Endodermal cell (in vitro differentiated cells): ENCODE measurements around the gene CCDC152. TPM values are rescaled to one million over a fixed set of nuclear protein-coding genes. Genes with fewer than 3 reads are reported as not detected.

Experiments
- DNase-seq: peaks from one replicate; pipeline ENCODE4 v3.0.0-alpha.2; 2017
- H3K27ac ChIP-seq: 2 replicates; pipeline ENCODE4 v1.5.1; 2013; ENCODE audit warnings: mild to moderate bottlenecking, low read depth, low read length, moderate library complexity
- H3K27me3 ChIP-seq: 2 replicates; pipeline ENCODE4 v1.6.1; 2013; ENCODE audit warnings: mild to moderate bottlenecking, low read length, moderate library complexity; ENCODE audit not compliant: insufficient read depth, control insufficient read depth, poor library complexity, severe bottlenecking
- H3K36me3 ChIP-seq: 2 replicates; pipeline ENCODE4 v1.7.0; 2013; ENCODE audit warnings: mild to moderate bottlenecking, low read length, moderate library complexity; ENCODE audit not compliant: control insufficient read depth, insufficient read depth
- H3K4me1 ChIP-seq: one replicate; pipeline ENCODE4 v1.7.0; 2013; ENCODE audit warnings: low read length; ENCODE audit not compliant: control insufficient read depth, insufficient read depth
- H3K4me3 ChIP-seq: 2 replicates; pipeline ENCODE4 v1.5.1; 2013; ENCODE audit warnings: mild to moderate bottlenecking, low read length, moderate library complexity
- H3K9ac ChIP-seq: 2 replicates; pipeline ENCODE4 v1.6.1; 2013; ENCODE audit warnings: mild to moderate bottlenecking, low read length, moderate library complexity; ENCODE audit not compliant: poor library complexity, severe bottlenecking; ENCODE audit errors: extremely low read depth
- H3K9me3 ChIP-seq: 2 replicates; pipeline ENCODE4 v1.6.1; 2013; ENCODE audit warnings: mild to moderate bottlenecking, low read length, moderate library complexity; ENCODE audit not compliant: control insufficient read depth
- H3K27ac Mint-ChIP-seq: 2 replicates; pipeline ENCODE4 v1.8.0; 2020; ENCODE audit warnings: mixed read lengths
- H3K27me3 Mint-ChIP-seq: 2 replicates; pipeline ENCODE4 v1.8.0; 2021; ENCODE audit warnings: mild to moderate bottlenecking, mixed read lengths; ENCODE audit not compliant: insufficient read depth
- H3K36me3 Mint-ChIP-seq: 2 replicates; pipeline ENCODE4 v1.8.0; 2020; ENCODE audit warnings: low read depth, mixed read lengths
- H3K4me1 Mint-ChIP-seq: 2 replicates; pipeline ENCODE4 v1.8.0; 2020; ENCODE audit warnings: mixed read lengths
- H3K4me3 Mint-ChIP-seq: 2 replicates; pipeline ENCODE4 v1.8.0; 2020; ENCODE audit warnings: mild to moderate bottlenecking, moderate library complexity, mixed read lengths
- H3K9me3 Mint-ChIP-seq: 2 replicates; pipeline ENCODE4 v1.8.0; 2020; ENCODE audit warnings: mild to moderate bottlenecking, mixed read lengths
- WGBS, 2 experiments: methylation state at CpG; one replicate each; pipeline versions ENCODE4 v1.1.5 to v1.1.7; 2013; ENCODE audit warnings: missing lambda C conversion rate in 2 of 2, mixed read lengths in 1 of 2; ENCODE audit not compliant: insufficient coverage in 1 of 2, insufficient read length in 1 of 2; 5-methylcytosine and 5-hydroxymethylcytosine counted together
- total RNA-seq, 2 donors: library from RNA; stranded (reverse); fragmentation: NEBNext Ultra II Directional in 1 of 2; extraction: Animal tissue kit (Norgen Biotek cat#: 25700) in 1 of 2; gene quantifications; 2 replicates in 1 of 2; 3 replicates in 1 of 2; pipeline ENCODE4 v1.2.1, GENCODE V29; 2021
- TF ChIP-seq, protein P1 (sequence below): fragments of 200-600 bp; sonication (generic); conservative IDR thresholded peaks from 2 replicates; pipeline ENCODE4 v1.5.0; 2021; ENCODE audit warnings: antibody characterized with exemption, mild to moderate bottlenecking

The CCDC152 gene
- total RNA-seq, 2 donors from 2014 or later = 4.7 to 13.9 TPM

DNA sequence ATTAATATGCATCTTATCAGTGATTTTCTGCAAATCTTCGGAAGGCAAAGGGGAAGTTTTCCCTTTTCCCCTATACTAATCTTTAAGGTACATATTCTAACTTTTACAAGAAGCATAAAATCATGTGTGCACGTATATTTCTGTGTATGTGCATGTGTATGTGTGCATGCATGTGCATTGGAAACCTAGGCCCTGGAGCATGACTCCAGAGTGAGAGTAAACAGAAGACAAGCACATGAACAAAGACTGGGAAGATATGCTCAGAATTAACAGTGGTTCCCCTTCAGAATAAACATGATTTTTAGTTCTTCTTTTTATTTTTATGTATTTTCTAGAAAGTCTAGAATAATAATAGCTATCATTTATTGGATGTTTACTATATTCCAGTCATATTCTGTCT is 65.9 kb downstream of the CCDC152 start:
- DNase-seq = no peak

DNA sequence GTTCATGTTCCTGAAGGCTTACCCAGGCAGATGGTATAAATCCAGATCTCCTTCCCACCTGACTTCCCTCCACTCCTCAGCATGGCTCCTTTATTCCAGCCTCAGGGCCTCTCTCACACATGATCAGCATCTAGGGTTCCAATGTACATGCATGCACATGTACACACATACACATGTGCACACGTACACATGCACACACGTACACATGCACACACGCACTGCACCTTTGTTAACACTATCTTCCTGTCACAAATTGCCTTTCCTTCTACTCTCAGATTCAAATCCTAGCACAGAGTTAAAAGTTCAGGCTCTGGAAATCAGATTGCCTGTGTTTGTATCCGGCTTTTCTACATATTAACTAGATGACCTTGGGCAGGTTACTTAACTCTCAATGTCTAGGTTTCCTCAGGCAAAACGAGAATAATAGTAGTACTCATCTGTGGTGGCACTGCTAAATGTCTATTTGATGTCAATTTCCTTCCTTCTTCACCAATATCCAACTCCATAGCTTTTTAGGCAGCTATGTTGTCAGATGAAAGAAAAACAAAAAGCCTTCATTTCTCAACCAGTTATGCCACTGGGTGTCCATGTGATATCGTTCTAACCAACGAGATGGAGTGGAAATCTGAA is 67.8 kb downstream of the CCDC152 start:
- Mint-ChIP-seq H3K27ac (no peak overlapping the region), H3K4me3 (no peak overlapping the region), H3K36me3 (no peaks in the 10 kb centered on the region), H3K27me3 (peaks cover 1% of the 10 kb centered on the region), H3K9me3 (no peaks in the 10 kb centered on the region), H3K4me1 (no peaks in the 10 kb centered on the region)
- Histone ChIP-seq H3K27me3 (no peaks in the 10 kb centered on the region), H3K27ac (no peak overlapping the region), H3K9me3 (no peaks in the 10 kb centered on the region), H3K4me1 (peaks cover 2% of the 10 kb centered on the region), H3K4me3 (no peak overlapping the region), H3K9ac (no peak overlapping the region), H3K36me3 (no peaks in the 10 kb centered on the region)
- DNase-seq = no peak
- TF ChIP-seq, protein P1, sequence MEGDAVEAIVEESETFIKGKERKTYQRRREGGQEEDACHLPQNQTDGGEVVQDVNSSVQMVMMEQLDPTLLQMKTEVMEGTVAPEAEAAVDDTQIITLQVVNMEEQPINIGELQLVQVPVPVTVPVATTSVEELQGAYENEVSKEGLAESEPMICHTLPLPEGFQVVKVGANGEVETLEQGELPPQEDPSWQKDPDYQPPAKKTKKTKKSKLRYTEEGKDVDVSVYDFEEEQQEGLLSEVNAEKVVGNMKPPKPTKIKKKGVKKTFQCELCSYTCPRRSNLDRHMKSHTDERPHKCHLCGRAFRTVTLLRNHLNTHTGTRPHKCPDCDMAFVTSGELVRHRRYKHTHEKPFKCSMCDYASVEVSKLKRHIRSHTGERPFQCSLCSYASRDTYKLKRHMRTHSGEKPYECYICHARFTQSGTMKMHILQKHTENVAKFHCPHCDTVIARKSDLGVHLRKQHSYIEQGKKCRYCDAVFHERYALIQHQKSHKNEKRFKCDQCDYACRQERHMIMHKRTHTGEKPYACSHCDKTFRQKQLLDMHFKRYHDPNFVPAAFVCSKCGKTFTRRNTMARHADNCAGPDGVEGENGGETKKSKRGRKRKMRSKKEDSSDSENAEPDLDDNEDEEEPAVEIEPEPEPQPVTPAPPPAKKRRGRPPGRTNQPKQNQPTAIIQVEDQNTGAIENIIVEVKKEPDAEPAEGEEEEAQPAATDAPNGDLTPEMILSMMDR = no peak
- 88 to 92% methylated on average over 7 of the region's 7 CpGs for WGBS, 2 experiments

More for the DNA sequence above, 65.9 kb downstream of the CCDC152 start:
- Histone ChIP-seq H3K27me3 (no peaks in the 10 kb centered on the region), H3K4me1 (peaks cover 4% of the 10 kb centered on the region), H3K36me3 (no peaks in the 10 kb centered on the region), H3K4me3 (no peak overlapping the region), H3K9ac (no peak overlapping the region), H3K27ac (no peak overlapping the region), H3K9me3 (no peaks in the 10 kb centered on the region)
- TF ChIP-seq, protein P1 = no peak
- Mint-ChIP-seq H3K9me3 (no peaks in the 10 kb centered on the region), H3K4me3 (no peak overlapping the region), H3K27ac (no peak overlapping the region), H3K36me3 (no peaks in the 10 kb centered on the region), H3K4me1 (no peaks in the 10 kb centered on the region), H3K27me3 (peaks cover 1% of the 10 kb centered on the region)
- 94% methylated on average over 2 of the region's 2 CpGs; no CpG with 5 or more reads in 1 of the 2 experiments for WGBS, 2 experiments

DNA sequence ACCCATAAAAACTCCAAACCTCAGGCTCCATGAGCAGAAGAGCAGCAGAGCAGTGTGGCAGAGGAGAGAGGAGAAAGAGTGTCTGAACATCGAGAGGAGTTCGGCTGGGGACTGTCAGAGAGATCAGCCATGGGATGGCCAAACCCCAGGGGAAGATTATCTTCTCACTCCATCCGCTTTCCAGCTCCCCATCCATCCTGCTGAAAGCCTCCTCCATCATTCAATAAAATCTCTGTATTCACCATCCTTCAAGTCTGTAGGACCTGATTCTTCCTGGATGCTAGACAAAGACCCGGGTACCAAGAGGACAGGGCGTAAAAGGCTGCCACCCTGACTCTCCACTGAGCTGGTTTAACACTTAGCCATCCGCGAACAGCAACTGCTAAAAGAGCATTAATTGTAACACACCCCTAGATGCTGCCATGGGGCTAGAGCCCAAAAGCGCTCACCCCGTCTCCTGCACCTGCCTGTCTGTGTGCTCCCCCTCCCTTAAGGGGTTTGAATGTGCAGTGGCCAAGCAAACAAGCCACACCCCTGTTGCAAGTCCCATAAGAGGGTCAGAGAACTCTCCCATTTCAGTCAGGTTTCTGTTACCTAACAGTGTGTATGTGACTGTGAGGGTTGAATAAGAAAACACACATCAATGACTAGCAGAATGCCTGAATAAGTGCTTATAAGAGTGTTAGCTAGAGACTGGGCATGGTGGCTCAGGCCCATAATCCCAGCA is 69.0 kb downstream of the CCDC152 start:
- H3K4me1 Mint-ChIP-seq = no peaks in the 10 kb centered on the region
- H3K4me1 ChIP-seq = no peaks in the 10 kb centered on the region
- TF ChIP-seq, protein P1 = no peak
- 81 to 87% methylated on average over 5 to 9 of the region's 9 CpGs for WGBS, 2 experiments
- H3K36me3 Mint-ChIP-seq = no peaks in the 10 kb centered on the region
- no peaks in the 10 kb centered on the region for H3K36me3 ChIP-seq
- no peaks in the 10 kb centered on the region for H3K9me3 Mint-ChIP-seq
- H3K27ac ChIP-seq = no peak overlapping the region
- H3K27me3 ChIP-seq = no peaks in the 10 kb centered on the region
- no peak overlapping the region for H3K27ac Mint-ChIP-seq
- no peak overlapping the region for H3K9ac ChIP-seq
- no peaks in the 10 kb centered on the region for H3K9me3 ChIP-seq
- peaks cover 1% of the 10 kb centered on the region for H3K27me3 Mint-ChIP-seq
- no peak for DNase-seq
- H3K4me3 Mint-ChIP-seq = no peak overlapping the region
- H3K4me3 ChIP-seq = no peak overlapping the region
